Caco-2 (cell line): ENCODE measurements around the gene OR10A6. TPM values are rescaled to one million over a fixed set of nuclear protein-coding genes. Genes with fewer than 3 reads are reported as not detected.

Experiments
- BruUV-seq: library from RNA; stranded (reverse); fragments of 400-500 nt; replicated peaks from 2 replicates; lab custom pipeline; 2021; lab: Mats Ljungman, UMichigan
- CTCF ChIA-PET: fragments of 300-600 bp; sonication (Branson Sonifier 250); formaldehyde crosslinking; loops from one replicate; lab custom pipeline; 2022; ENCODE audit warnings: antibody characterized with exemption; lab: Charles Lee
- POLR2A ChIA-PET: fragments of 300-600 bp; sonication (Branson Sonifier 250); formaldehyde crosslinking; loops from one replicate; lab custom pipeline; 2022; ENCODE audit warnings: antibody characterized with exemption; lab: Charles Lee
- DNase-seq, 2 experiments: peaks; one replicate each; pipeline versions ENCODE4 v3.0.0 to v3.0.0-alpha.2; 2020 to 2022
- H3K27me3 ChIP-seq: replicated peaks from 2 replicates; pipeline ENCODE4 v1.6.0; 2011; ENCODE audit warnings: low read length; ENCODE audit not compliant: control insufficient read depth, insufficient read depth
- H3K36me3 ChIP-seq: 2 replicates; pipeline ENCODE4 v1.5.1; 2011; ENCODE audit warnings: low read length; ENCODE audit not compliant: control insufficient read depth, insufficient read depth
- H3K4me1 ChIP-seq: fragments of 250-450 bp; sonication (Bioruptor Pico); 2 replicates; pipeline ENCODE4 v1.5.1; 2020; ENCODE audit warnings: mild to moderate bottlenecking
- H3K4me3 ChIP-seq: 2 replicates; pipeline ENCODE4 v1.5.1; 2011; ENCODE audit warnings: low read depth, mild to moderate bottlenecking, control low read depth, low read length
- H3K9me3 ChIP-seq: fragments of 250-450 bp; sonication (Bioruptor Pico); 2 replicates; pipeline ENCODE4 v1.5.1; 2020; ENCODE audit warnings: mild to moderate bottlenecking, moderate library complexity
- H3K27ac Mint-ChIP-seq: one replicate; pipeline ENCODE4 v1.8.0; 2022; ENCODE audit warnings: mixed read lengths; ENCODE audit not compliant: unreplicated experiment
- H3K27me3 Mint-ChIP-seq: one replicate; pipeline ENCODE4 v1.8.0; 2022; ENCODE audit warnings: mixed read lengths; ENCODE audit not compliant: insufficient read depth, unreplicated experiment
- H3K36me3 Mint-ChIP-seq: one replicate; pipeline ENCODE4 v1.8.0; 2022; ENCODE audit warnings: mild to moderate bottlenecking, mixed read lengths; ENCODE audit not compliant: insufficient read depth, unreplicated experiment
- H3K4me1 Mint-ChIP-seq: one replicate; pipeline ENCODE4 v1.8.0; 2022; ENCODE audit warnings: low read depth, mixed read lengths; ENCODE audit not compliant: unreplicated experiment
- H3K4me3 Mint-ChIP-seq: one replicate; pipeline ENCODE4 v1.8.0; 2022; ENCODE audit warnings: mild to moderate bottlenecking, moderate library complexity, mixed read lengths; ENCODE audit not compliant: unreplicated experiment
- H3K9me3 Mint-ChIP-seq: one replicate; pipeline ENCODE4 v1.8.0; 2022; ENCODE audit warnings: mixed read lengths; ENCODE audit not compliant: unreplicated experiment
- CTCF ChIP-seq, 2 experiments: fragments of 200-600 bp in 1 of 2; IDR thresholded peaks; 1 replicate in 1 of 2; 2 replicates in 1 of 2; pipeline versions ENCODE4 v1.5.1 to v1.8.0; 2011 to 2022; ENCODE audit warnings: antibody characterized with exemption in 1 of 2, control low read depth in 1 of 2, inconsistent platforms in 1 of 2, low read depth in 1 of 2, low read length in 1 of 2, mild to moderate bottlenecking in 1 of 2, moderate library complexity in 1 of 2; ENCODE audit not compliant: insufficient read depth in 1 of 2, severe bottlenecking in 1 of 2, unreplicated experiment in 1 of 2
- intact Hi-C: fragments of 100-400 bp; cut with micrococcal nuclease; formaldehyde crosslinking; loops from one replicate; pipeline ENCODE4 v1.10.0; 2022; ENCODE audit not compliant: unreplicated experiment
- total RNA-seq: library from RNA; stranded (reverse); gene quantifications from 2 replicates; pipeline ENCODE4 v1.2.3, GENCODE V29; 2022

OR10A6 gene
- total RNA-seq, 1 experiment from 2014 or later: not detected

DNA sequence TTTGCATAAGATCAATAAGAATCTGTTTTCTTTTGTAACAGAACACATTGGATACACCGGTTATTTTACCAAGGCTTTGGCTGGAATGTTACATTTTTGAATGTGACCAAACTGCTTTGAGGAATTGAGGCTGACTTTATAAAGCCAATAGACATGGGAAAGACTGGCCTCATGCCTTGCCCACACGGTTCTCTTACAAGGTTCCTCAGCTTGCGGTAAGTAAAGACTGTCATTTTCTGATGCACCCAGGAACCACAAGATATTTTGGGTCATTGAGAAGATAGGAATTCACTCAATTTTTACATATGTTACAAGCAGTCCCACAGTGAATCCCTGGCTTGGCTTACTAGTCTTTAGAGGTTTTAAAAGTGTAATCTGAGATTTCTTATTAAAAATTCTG is 23.9 kb downstream of the OR10A6 start:
- Histone ChIP-seq H3K36me3 (no peaks in the 10 kb centered on the region), H3K27me3 (no peaks in the 10 kb centered on the region), H3K4me3 (no peak overlapping the region), H3K9me3 (no peaks in the 10 kb centered on the region), H3K4me1 (peaks cover 48% of the 10 kb centered on the region)
- Mint-ChIP-seq H3K27ac (no peak overlapping the region), H3K36me3 (no peaks in the 10 kb centered on the region), H3K27me3 (no peaks in the 10 kb centered on the region), H3K9me3 (no peaks in the 10 kb centered on the region), H3K4me3 (no peak overlapping the region), H3K4me1 (peaks cover 12% of the 10 kb centered on the region)
- no peak for DNase-seq
- no TSS peak for BruUV-seq
- ChIA-PET POLR2A (interaction anchor here (3.3 kb wide), 1 partner anchor 80 kb away, joined by 17 read pairs; the partner anchor contains the start of gene EIF3F), CTCF (interaction anchor here (2.8 kb wide), 1 partner anchor 79 kb away, joined by 24 read pairs; the partner anchor contains the start of gene EIF3F)
- TF ChIP-seq CTCF (IDR thresholded peaks at IDR 0.05; ENCODE audit: insufficient read depth in 1 of 2, low read depth in 1 of 2, low read length in 1 of 2, severe bottlenecking in 1 of 2, unreplicated experiment in 1 of 2): no peak
- intact Hi-C loops: no loop called here

- Mint-ChIP-seq H3K27me3 (no peaks in the 10 kb centered on the region), H3K4me3 (peak overlapping the region; percentile 28), H3K4me1 (peaks cover 12% of the 10 kb centered on the region), H3K27ac (peak overlapping the region; percentile 29), H3K9me3 (no peaks in the 10 kb centered on the region), H3K36me3 (peaks cover 1% of the 10 kb centered on the region)
- no peak for DNase-seq
- POLR2A ChIA-PET: interaction anchor here (3.3 kb wide), 1 partner anchor 81 kb away, joined by 17 read pairs; the partner anchor contains the start of gene EIF3F
- H3K36me3 ChIP-seq: no peaks in the 10 kb centered on the region
- no peaks in the 10 kb centered on the region for H3K9me3 ChIP-seq
- TF ChIP-seq CTCF (IDR thresholded peaks at IDR 0.05; ENCODE audit: insufficient read depth in 1 of 2, low read depth in 1 of 2, low read length in 1 of 2, severe bottlenecking in 1 of 2, unreplicated experiment in 1 of 2): no peak
- intact Hi-C loops: no loop called here
- BruUV-seq: no TSS peak
- H3K27me3 ChIP-seq: no peaks in the 10 kb centered on the region
- peaks cover 53% of the 10 kb centered on the region for H3K4me1 ChIP-seq
- H3K4me3 ChIP-seq: no peak overlapping the region
- CTCF ChIA-PET: interaction anchor here (1.2 to 2.8 kb wide), 4 partner anchors 13 to 192 kb away, joined by 3 to 24 read pairs (median 6); partner anchors contain the start of gene EIF3F
These were observed 24.6 kb downstream of the OR10A6 start for GRCh38 chr11:7906481-7906880.

GRCh38 chr11:7905961-7906429 is 25.1 kb downstream of the OR10A6 start:
- no peak overlapping the region for H3K4me3 ChIP-seq
- no peaks in the 10 kb centered on the region for H3K36me3 ChIP-seq
- ChIA-PET POLR2A (interaction anchor here (3.3 kb wide), 1 partner anchor 81 kb away, joined by 17 read pairs; the partner anchor contains the start of gene EIF3F), CTCF (interaction anchor here (1.2 to 2.8 kb wide), 4 partner anchors 13 to 193 kb away, joined by 3 to 24 read pairs (median 6); partner anchors contain the start of gene EIF3F)
- peak overlapping the region; percentile 28 for H3K4me3 Mint-ChIP-seq
- no peaks in the 10 kb centered on the region for H3K9me3 ChIP-seq
- intact Hi-C loops: loop anchor here (1.0 kb wide), 1 partner anchor 81 kb away; the partner anchor contains the start of gene EIF3F
- peak; percentile 65 to 78 for DNase-seq
- peaks cover 6% of the 10 kb centered on the region for H3K36me3 Mint-ChIP-seq
- H3K4me1 ChIP-seq: peaks cover 52% of the 10 kb centered on the region
- H3K27ac Mint-ChIP-seq: peak overlapping the region; percentile 29
- H3K4me1 Mint-ChIP-seq: peaks cover 12% of the 10 kb centered on the region
- H3K27me3 ChIP-seq: no peaks in the 10 kb centered on the region
- H3K27me3 Mint-ChIP-seq: no peaks in the 10 kb centered on the region
- TF ChIP-seq CTCF (IDR thresholded peaks at IDR 0.05; ENCODE audit: insufficient read depth in 1 of 2, low read depth in 1 of 2, low read length in 1 of 2, severe bottlenecking in 1 of 2, unreplicated experiment in 1 of 2): no peak
- no peaks in the 10 kb centered on the region for H3K9me3 Mint-ChIP-seq
- BruUV-seq: no TSS peak
